CD4-positive, alpha-beta T cell treated with Interleukin-17A for 1 hour (primary cell): ENCODE data around the gene SLC17A5.
"Not testable (repeated sequence)": the region's sequence is repeated elsewhere in the genome, so short reads cannot be mapped to it uniquely, and the experiment has no call there.

Experiments
- DNase-seq: peaks from one replicate; pipeline ENCODE4 v3.0.0-alpha.2; 2020

Gene SLC17A5

DNA sequence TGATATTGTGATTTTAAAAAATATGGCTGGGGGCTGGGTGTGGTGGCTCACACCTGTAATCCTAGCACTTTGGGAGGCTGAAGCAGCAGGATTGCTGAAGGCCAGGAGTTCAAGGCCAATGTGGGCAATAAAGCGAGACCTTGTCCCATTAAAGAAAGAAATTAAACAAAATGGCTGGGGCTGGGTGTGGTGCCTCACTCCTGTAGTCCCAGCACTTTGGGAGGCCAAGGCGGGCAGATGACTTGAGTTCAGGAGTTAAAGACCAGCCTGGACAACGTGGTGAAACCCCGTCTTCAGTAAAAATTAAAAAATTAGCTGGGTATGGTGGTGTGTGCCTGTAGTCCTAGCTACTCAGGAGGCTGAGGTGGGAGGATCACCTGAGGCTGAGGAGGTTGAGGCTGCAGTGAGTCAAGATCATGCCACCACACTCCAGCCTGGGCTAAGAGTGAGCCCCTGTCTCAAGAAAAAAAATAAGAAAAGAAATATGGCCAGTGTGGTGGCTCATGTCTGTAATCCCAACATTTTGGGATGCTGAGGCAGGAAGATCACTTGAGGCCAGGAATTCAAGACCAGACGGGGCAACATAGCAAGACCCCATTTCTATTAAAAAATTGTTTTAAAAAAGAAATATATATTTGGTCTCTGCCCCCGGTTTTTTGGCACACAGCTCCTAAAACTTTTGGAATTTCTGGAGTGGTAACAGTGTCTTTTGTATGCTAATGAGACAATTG lies 39.8 kb downstream of the SLC17A5 start:
- no peak for DNase-seq

- DNase-seq: no peak
These were observed 41.2 kb downstream of the SLC17A5 start for GRCh38 chr6:73612611-73613010.

DNA sequence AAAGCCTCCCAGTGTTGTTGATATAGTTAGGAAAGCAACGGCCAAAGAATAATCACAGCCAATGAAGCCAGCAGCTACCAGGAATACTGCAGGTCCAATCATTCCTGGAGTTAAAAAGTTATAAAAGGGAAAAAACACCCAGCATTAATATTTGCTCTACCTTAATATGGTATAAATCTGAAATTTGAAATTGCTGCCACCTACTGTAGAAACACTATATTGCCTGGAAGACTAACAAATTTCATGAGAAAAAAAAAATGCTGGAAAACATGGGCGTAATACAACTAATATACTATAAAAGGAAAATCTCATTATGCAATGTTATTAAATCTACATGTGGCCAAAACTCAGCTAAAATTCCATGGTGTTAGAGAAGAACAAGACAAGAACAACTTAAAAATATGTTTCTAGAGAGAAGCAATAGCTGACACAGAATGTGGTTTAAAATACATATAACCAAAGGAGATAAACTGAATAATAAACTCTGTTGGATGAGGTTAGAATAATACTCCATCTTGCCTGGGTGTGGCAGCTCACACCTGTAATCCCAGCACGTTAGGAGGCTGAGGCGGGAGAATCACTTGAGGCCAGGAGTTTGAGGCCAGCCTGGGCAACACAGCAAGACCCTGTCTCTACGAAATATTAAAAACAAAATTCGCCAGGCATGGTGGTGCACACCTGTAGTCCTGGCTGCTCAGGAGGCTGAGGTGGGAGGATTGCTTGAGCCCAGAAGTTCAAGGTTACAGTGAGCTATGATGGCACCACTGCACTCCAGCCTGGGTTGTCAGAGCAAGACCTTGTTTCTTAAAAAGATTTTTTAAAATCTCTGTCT lies 43.1 kb downstream of the SLC17A5 start:
- peak; percentile 70 for DNase-seq

- DNase-seq: no peak
These were observed 45.0 kb downstream of the SLC17A5 start for GRCh38 chr6:73608761-73609160.

DNA sequence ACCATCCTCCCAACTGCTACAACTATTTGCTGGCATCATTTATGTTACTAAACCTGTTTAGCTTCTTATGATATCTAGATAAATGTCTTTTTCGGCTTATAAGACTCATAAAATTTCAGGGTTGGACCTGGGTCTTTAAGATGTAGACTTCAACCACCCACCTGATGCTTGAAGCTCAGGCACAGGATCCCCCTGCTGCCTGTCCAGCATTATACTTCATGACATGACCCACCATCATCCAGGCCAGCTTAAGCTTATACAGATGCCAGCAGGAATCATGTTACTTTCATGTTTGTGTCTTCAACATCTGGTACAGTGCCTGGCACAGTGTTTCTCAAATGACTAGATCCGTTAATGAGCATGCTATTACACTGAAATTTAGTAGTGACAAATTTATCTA lies 47.4 kb downstream of the SLC17A5 start:
- no peak for DNase-seq

GRCh38 chr6:73604461-73604860 lies 49.3 kb downstream of the SLC17A5 start:
- DNase-seq: no peak

- no peak for DNase-seq
These were observed 49.8 kb downstream of the SLC17A5 start for GRCh38 chr6:73604020-73604419.

- no peak for DNase-seq
These were observed 67.3 kb downstream of the SLC17A5 start for GRCh38 chr6:73586416-73586974.

- DNase-seq: peak; percentile 79
These were observed 68.0 kb downstream of the SLC17A5 start for GRCh38 chr6:73585566-73586415.

- no peak for DNase-seq
These were observed 72.5 kb downstream of the SLC17A5 start for GRCh38 chr6:73581293-73581692.

- DNase-seq: peak; percentile 80
These were observed 73.3 kb downstream of the SLC17A5 start for GRCh38 chr6:73580247-73581149.

GRCh38 chr6:73579851-73580246 lies 73.9 kb downstream of the SLC17A5 start:
- no peak for DNase-seq

DNA sequence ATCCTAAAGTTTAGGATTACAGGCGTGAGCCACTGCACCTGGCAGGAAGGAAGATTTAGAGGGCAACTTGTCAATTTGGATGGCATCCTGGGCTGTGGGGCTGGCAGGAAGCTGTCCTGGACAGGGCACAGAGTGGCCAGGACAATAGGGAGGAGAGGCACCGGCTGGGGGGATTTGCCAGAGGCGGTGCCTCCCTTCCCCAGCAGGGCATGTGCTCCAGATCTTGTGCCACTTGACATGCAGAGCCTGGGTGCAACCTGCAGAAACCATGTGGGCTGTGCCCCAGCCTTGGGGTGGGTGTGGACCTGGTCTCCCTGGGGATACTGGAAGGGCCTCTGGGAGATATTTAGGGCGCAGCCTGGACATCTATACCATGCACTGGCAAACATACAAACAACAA lies 74.4 kb downstream of the SLC17A5 start:
- no peak for DNase-seq

- no peak for DNase-seq
These were observed 76.1 kb downstream of the SLC17A5 start for GRCh38 chr6:73577676-73578075.

- DNase-seq: not testable (repeated sequence)
These were observed 81.3 kb downstream of the SLC17A5 start for GRCh38 chr6:73572531-73572930.

- DNase-seq: not testable (repeated sequence)
These were observed 82.3 kb downstream of the SLC17A5 start for GRCh38 chr6:73571218-73572181.

GRCh38 chr6:73569121-73569520 lies 84.7 kb downstream of the SLC17A5 start:
- DNase-seq: no peak

DNA sequence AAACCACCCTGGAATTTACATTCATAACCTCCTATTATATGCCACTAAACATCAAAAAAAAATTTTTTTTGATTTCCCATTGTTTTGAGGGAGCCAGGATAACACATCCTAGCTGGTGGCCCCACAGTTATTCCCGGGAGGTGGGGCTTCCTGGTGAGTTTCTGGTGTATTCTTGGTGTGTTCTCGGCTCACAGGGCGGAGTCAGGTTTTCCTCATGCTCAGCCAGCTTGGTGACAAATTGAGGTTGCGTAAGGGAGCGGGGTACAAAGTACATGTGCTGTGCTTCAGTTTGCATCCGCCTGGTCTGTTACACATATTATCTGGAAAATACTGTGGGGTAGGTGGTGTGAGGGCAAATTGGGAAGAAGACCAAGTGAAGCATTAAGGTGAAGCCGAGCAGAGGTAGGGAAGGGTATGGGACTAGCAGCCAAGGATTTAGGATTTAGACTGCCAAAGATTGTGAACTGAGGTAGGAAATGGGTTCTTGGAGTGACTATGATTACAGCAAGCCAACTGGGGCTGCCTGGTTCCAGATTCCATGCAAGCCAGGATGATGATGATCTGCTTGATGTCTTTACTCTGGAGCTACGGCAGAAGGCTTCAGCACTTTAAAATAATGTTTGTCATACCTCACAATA lies 86.7 kb downstream of the SLC17A5 start:
- DNase-seq: no peak

- not testable (repeated sequence) for DNase-seq
These were observed 87.3 kb downstream of the SLC17A5 start for GRCh38 chr6:73566486-73566871.
